Chondrocyte (in vitro differentiated cells): ENCODE data around the gene SBNO2. TPM values are rescaled to one million over a fixed set of nuclear protein-coding genes. Genes with fewer than 3 reads are reported as not detected.

Source experiments
- DNase-seq: peaks from one replicate; pipeline ENCODE4 v3.0.0; 2021; ENCODE audit warnings: mixed read lengths, low spot score
- H3K27ac Mint-ChIP-seq: one replicate; pipeline ENCODE4 v1.8.0; 2021; ENCODE audit warnings: mild to moderate bottlenecking, moderate library complexity, mixed read lengths; ENCODE audit not compliant: unreplicated experiment
- H3K27me3 Mint-ChIP-seq: 2 replicates; pipeline ENCODE4 v1.8.0; 2021; ENCODE audit warnings: low read depth, mixed read lengths
- H3K36me3 Mint-ChIP-seq: 2 replicates; pipeline ENCODE4 v1.8.0; 2021; ENCODE audit warnings: low read depth, mixed read lengths
- H3K4me1 Mint-ChIP-seq: 2 replicates; pipeline ENCODE4 v1.8.0; 2021; ENCODE audit warnings: low read depth, mild to moderate bottlenecking, mixed read lengths
- H3K4me3 Mint-ChIP-seq: one replicate; pipeline ENCODE4 v1.8.0; 2021; ENCODE audit warnings: mild to moderate bottlenecking, moderate library complexity, mixed read lengths; ENCODE audit not compliant: unreplicated experiment
- H3K9me3 Mint-ChIP-seq: 2 replicates; pipeline ENCODE4 v1.8.0; 2021; ENCODE audit warnings: low read depth, mixed read lengths
- CTCF ChIP-seq: fragments of 200-600 bp; sonication (generic); IDR thresholded peaks from 2 replicates; pipeline ENCODE4 v1.5.0; 2021; ENCODE audit warnings: antibody characterized with exemption, mild to moderate bottlenecking, moderate library complexity
- total RNA-seq: library from RNA; stranded (reverse); gene quantifications from 3 replicates; pipeline ENCODE4 v1.2.1, GENCODE V29; 2021

The SBNO2 gene
- total RNA-seq, 1 donor from 2014 or later, result 45.6 TPM

- TF ChIP-seq CTCF, result no peak
- DNase-seq, result no peak
- H3K9me3 Mint-ChIP-seq, result peaks cover 2% of the 10 kb centered on the region
- peak overlapping the region; percentile 98 for H3K27ac Mint-ChIP-seq
- H3K27me3 Mint-ChIP-seq, result no peaks in the 10 kb centered on the region
- H3K4me1 Mint-ChIP-seq, result peaks cover 59% of the 10 kb centered on the region
- H3K36me3 Mint-ChIP-seq, result peaks cover 1% of the 10 kb centered on the region
- H3K4me3 Mint-ChIP-seq, result peak overlapping the region; percentile 58
Measured at GRCh38 chr19:1103132-1103707, 70.8 kb downstream of the SBNO2 start.

- H3K27ac Mint-ChIP-seq, result peak overlapping the region; percentile 98
Measured at GRCh38 chr19:1102407-1103131, 71.5 kb downstream of the SBNO2 start.

GRCh38 chr19:1101337-1101698, 72.8 kb downstream of the SBNO2 start:
- Mint-ChIP-seq H3K27ac (peak overlapping the region; percentile 98), H3K4me1 (peaks cover 57% of the 10 kb centered on the region), H3K9me3 (peaks cover 2% of the 10 kb centered on the region), H3K27me3 (no peaks in the 10 kb centered on the region), H3K4me3 (peak overlapping the region; percentile 35), H3K36me3 (no peaks in the 10 kb centered on the region)
- DNase-seq, result no peak
- TF ChIP-seq CTCF, result no peak

More at GRCh38 chr19:1102407-1103131, 71.5 kb downstream of the SBNO2 start:
- Mint-ChIP-seq H3K4me1 (peaks cover 63% of the 10 kb centered on the region), H3K9me3 (peaks cover 2% of the 10 kb centered on the region), H3K36me3 (peaks cover 1% of the 10 kb centered on the region), H3K4me3 (peak overlapping the region; percentile 58), H3K27me3 (no peaks in the 10 kb centered on the region)
- no peak for TF ChIP-seq CTCF
- no peak for DNase-seq

DNA sequence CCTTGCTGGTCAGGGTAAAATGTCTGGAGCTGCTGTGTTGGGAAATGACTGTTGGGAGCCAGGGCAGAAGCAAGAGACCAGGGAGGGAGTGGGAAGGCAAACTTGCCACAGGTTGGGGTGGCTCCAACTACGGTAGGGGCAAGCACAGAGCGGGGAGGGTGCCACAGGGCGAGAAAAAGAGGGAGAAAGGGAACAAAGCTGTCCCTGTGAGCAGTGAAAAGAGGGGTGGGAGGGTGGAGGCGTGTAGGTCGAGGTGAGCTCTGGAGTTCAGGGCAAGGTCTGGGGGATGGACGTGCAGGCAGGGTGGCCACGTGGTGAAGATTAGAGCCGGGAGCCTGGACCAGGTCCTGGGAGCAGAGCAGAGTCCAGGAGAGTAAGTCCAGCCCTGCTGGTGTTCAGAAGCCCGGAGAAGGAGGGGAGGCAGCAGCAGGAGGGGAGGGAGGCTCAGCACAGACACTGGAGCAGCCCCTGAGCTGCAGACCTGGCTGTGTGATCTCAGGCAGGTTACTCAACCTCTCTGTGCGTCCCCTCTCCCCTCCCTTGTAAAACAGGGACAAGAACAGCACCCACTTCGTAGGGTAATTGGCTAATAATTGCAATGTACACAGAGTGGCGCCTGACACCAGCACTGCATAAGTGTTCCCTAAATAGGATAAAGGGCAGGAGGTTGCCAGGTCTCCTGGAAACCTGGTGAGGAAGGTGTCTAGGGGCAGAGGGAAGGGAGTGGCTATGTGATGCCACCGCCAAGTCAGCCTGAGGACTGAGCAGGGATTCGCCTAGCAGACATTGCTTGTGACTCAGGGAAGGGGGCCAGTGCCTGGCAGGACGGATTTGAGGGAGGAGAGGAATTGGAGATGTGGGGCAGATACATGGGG, 75.7 kb downstream of the SBNO2 start:
- H3K9me3 Mint-ChIP-seq, result peaks cover 2% of the 10 kb centered on the region
- H3K36me3 Mint-ChIP-seq, result no peaks in the 10 kb centered on the region
- H3K27ac Mint-ChIP-seq, result peak overlapping the region; percentile 92
- H3K4me3 Mint-ChIP-seq, result no peak overlapping the region
- peaks cover 57% of the 10 kb centered on the region for H3K4me1 Mint-ChIP-seq
- H3K27me3 Mint-ChIP-seq, result no peaks in the 10 kb centered on the region
- no peak for TF ChIP-seq CTCF
- no peak for DNase-seq

- Mint-ChIP-seq H3K4me1 (peaks cover 55% of the 10 kb centered on the region), H3K27ac (peak overlapping the region; percentile 30), H3K4me3 (no peak overlapping the region), H3K36me3 (no peaks in the 10 kb centered on the region), H3K9me3 (peaks cover 2% of the 10 kb centered on the region), H3K27me3 (no peaks in the 10 kb centered on the region)
- DNase-seq, result no peak
- no peak for TF ChIP-seq CTCF
Measured at GRCh38 chr19:1097810-1098176, 76.3 kb downstream of the SBNO2 start.
